SU-DHL-6 (cell line): Measurements from ENCODE around the gene LCAT.

Source experiments
- EZH2phosphoT487 ChIP-seq: fragments of 200-600 bp; sonication (generic), shearing (Covaris generic); conservative IDR thresholded peaks from 2 replicates; pipeline ENCODE4 v1.6.1; 2018; ENCODE audit warnings: mild to moderate bottlenecking, antibody characterized with exemption, low read length, moderate library complexity, mixed read lengths
- TF ChIP-seq, protein P1 (sequence below): fragments of 200-600 bp; sonication (generic); IDR thresholded peaks from one replicate; pipeline ENCODE4 v1.5.1; 2017; ENCODE audit warnings: antibody characterized with exemption, mild to moderate bottlenecking, low read length, moderate library complexity; ENCODE audit not compliant: insufficient read depth, poor library complexity, severe bottlenecking

DNA sequence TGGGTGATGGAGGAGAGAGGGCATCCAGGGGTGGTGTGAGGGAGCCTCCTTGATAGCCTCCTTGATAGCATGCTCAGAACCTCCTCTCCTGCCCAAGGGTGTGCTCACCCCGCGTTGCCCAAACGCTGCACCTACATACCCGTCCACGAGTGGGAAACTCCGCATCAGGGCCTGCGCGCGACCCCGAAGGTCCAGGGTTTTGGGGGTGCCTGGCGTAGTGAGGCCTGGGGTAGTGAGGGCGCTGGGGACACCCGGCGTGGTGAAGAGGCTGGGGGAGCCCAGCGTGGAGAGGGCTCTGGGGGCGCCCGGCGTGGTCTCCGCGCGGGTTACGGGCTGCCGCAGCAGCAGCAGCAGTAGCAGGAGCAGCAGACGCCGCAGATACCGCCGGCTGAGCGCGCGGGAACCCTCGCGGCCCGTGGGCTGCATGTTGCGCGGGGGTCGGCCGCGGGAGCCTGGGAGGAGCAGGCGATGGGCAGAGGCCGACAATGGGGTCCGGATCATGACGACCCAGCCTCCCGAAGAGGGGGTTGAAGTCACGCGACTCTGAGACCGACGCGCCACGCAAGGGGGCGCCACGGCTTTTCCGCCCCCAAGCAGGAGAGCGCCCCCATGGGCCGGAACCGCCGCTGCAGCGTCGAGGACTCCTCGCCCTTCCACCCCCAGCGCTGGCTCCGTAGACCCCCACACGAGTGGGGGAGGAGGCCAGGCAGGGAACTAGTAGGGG lies 36.2 kb upstream of the LCAT start, which contains the start of gene DPEP3:
- TF ChIP-seq, protein P1, sequence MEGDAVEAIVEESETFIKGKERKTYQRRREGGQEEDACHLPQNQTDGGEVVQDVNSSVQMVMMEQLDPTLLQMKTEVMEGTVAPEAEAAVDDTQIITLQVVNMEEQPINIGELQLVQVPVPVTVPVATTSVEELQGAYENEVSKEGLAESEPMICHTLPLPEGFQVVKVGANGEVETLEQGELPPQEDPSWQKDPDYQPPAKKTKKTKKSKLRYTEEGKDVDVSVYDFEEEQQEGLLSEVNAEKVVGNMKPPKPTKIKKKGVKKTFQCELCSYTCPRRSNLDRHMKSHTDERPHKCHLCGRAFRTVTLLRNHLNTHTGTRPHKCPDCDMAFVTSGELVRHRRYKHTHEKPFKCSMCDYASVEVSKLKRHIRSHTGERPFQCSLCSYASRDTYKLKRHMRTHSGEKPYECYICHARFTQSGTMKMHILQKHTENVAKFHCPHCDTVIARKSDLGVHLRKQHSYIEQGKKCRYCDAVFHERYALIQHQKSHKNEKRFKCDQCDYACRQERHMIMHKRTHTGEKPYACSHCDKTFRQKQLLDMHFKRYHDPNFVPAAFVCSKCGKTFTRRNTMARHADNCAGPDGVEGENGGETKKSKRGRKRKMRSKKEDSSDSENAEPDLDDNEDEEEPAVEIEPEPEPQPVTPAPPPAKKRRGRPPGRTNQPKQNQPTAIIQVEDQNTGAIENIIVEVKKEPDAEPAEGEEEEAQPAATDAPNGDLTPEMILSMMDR = no peak
- TF ChIP-seq EZH2phosphoT487 = no peak
